Stimulated activated CD4-positive, alpha-beta T cell treated with anti-CD3 and anti-CD28 coated beads, Interleukin-2, amount 100 ng/mL, for 4 hours (primary cell): ENCODE data around the gene GRB10.

Experiments
- DNase-seq: peaks from one replicate; pipeline ENCODE4 v3.0.0-alpha.2; 2020; ENCODE audit warnings: low read depth

GRB10 gene

GRCh38 chr7:50782375-50783208 is at the start of gene GRB10:
TSS of gene GRB10 (minus strand) at chr7:50782896. CDS start at chr7:50732322, 50,574 bp downstream.
- DNase-seq, result no peak

- no peak for DNase-seq
Observed at GRCh38 chr7:50828801-50829200, 46.1 kb upstream of the GRB10 start.

- DNase-seq, result no peak
Observed at GRCh38 chr7:50828116-50828515, 45.4 kb upstream of the GRB10 start.

GRCh38 chr7:50827281-50827680 is 44.6 kb upstream of the GRB10 start:
- DNase-seq, result no peak

GRCh38 chr7:50826371-50827172 is 43.9 kb upstream of the GRB10 start:
- no peak for DNase-seq

- DNase-seq, result no peak
Observed at GRCh38 chr7:50825465-50825864, 42.8 kb upstream of the GRB10 start.

GRCh38 chr7:50824882-50825281 is 42.2 kb upstream of the GRB10 start:
- DNase-seq, result no peak

- DNase-seq, result no peak
Observed at GRCh38 chr7:50822706-50823105, 40.0 kb upstream of the GRB10 start.

- DNase-seq, result no peak
Observed at GRCh38 chr7:50822110-50822509, 39.4 kb upstream of the GRB10 start.

GRCh38 chr7:50821457-50822008 is 38.8 kb upstream of the GRB10 start:
- no peak for DNase-seq

- DNase-seq, result no peak
Observed at GRCh38 chr7:50818324-50818723, 35.6 kb upstream of the GRB10 start.

GRCh38 chr7:50817561-50817960 is 34.9 kb upstream of the GRB10 start:
- DNase-seq, result no peak

GRCh38 chr7:50815138-50815537 is 32.4 kb upstream of the GRB10 start:
- DNase-seq, result no peak

GRCh38 chr7:50814166-50814565 is 31.5 kb upstream of the GRB10 start:
- no peak for DNase-seq

- no peak for DNase-seq
Observed at GRCh38 chr7:50812841-50813475, 30.3 kb upstream of the GRB10 start.

- DNase-seq, result no peak
Observed at GRCh38 chr7:50812094-50812493, 29.4 kb upstream of the GRB10 start.

GRCh38 chr7:50808282-50808888 is 25.7 kb upstream of the GRB10 start:
- DNase-seq, result no peak

- DNase-seq, result no peak
Observed at GRCh38 chr7:50807026-50807730, 24.5 kb upstream of the GRB10 start.

GRCh38 chr7:50806143-50806542 is 23.4 kb upstream of the GRB10 start:
- DNase-seq, result no peak

GRCh38 chr7:50805447-50806125 is 22.9 kb upstream of the GRB10 start:
- no peak for DNase-seq
